Measurements from ENCODE around the gene PARVG.
"Not testable (repeated sequence)": the region's sequence is repeated elsewhere in the genome, so short reads cannot be mapped to it uniquely, and the experiment has no call there.

The PARVG gene

DNA sequence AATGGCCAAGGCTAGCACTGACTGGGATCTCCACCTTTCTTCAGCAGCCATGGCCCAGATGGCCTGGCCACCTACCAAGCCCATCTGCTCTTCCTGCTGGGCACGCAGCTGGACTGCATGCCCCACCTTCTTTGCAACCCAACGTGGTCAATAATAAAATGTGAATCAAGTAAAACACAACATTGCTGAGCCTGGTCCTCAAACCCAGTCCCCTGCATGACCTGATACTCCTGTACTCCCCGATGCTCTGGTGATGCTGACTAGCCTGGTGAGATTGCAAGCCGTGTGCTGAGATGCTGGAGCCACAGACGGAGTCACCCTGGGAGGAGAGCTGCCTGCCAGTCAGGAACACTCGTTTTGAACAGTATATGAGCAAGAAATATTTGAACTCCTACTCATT is 34.0 kb downstream of the PARVG start:
- no peak for DNase-seq

- no peak for DNase-seq
These were observed 34.6 kb downstream of the PARVG start for GRCh38 chr22:44215287-44215686.

GRCh38 chr22:44217346-44217745 is 36.6 kb downstream of the PARVG start:
- no peak for DNase-seq

GRCh38 chr22:44218071-44218470 is 37.3 kb downstream of the PARVG start:
- no peak for DNase-seq

- DNase-seq = no peak
These were observed 38.6 kb downstream of the PARVG start for GRCh38 chr22:44219101-44219870.

DNA sequence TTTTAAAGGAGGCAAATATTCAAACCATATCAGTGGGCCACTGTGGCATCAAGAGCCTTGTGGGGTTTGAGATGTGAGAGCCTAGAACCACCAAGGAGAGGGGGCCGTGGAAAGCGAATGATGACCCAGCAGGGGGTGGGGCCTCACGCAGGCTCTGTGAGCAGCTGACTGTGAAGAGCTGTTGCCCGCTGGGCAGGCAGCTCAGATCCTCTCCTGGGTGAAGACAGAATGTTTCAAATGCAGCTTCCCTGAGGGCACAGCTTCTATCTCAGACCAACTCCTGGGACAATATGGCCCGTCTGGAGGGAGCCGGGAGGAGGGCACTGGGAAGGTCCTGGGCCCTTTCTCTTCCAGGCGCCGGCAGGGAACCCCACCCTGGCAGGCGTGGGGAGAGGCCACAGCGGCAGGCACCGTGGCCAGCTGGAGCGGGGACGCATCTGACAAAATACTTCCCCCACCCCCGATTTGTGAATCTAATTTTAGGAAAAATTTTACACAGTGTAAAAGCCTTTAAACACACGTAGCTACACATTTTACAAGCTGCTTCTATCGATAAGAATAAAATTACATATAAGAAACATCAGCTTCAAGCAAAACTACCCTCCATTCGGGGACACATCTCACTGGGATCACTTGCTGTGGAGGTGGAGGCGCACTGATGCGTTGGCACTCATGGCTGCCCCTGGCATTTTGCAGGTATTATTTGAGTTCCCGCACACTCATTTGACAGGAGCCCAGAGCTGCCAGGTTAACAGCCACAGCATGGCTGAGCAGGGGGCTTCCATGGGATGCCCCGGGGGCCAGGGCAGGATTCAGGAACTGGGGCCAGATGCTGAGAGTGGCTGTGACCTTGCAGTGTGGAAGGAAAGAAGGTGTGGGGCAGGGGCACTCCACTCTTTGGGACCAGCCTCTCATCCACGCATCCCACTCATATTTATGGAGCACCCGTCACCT is 40.3 kb downstream of the PARVG start:
- DNase-seq = no peak

DNA sequence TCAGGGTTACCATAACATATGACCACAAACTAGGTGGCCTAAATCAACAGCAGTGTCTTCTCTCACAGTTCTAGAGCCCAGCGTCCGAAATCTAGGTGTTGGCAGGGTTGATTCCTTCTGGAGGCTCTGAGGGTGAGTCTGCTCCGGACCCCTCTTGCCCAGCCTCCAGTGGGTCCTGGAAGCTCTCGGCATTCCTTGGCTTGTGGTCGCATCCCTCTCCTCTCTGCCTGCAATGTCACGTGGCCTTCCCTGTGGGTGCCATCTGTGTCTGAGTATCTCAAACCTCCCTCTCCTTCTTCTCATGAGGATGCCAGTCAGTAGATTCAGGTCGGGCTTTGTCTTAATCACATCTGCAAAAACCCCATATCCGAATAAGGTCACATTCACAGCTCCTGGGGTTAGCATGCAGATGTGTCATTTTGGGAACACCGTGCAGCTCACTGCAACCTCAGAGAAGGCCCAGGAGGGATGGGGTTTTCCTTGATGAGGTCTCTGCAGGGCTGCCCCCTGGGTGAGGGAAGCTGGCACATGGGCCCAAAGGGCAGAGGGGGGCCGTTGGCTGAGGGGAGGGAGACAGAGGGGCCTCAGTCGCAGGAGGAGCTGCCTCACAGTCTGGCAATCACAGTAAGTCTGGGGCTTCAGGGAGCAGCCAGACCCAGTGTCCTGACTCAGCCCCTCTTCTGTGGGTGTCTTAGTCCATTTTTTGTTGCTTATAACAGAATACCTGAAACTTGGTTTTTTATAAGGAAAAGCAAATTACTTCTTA is 41.2 kb downstream of the PARVG start:
- no peak for DNase-seq

DNA sequence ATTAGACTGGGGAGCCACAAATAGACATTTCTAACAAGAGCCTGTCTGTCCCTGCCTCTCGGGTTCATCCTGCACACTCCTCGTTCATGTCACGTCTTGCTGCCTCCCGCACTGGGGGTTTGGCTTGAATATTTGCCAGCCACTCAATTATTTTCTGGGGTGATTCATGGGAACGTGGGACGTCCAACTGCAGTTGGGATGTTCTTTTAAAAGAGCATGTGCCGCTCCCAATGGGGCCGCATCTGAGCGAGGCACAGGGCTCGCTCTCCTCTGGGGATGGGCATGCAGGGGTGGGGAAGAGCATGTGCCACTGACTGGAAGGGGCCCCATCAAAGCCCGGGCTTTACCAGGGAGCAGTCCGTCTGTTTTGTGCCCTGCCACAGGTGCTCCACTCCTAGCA is 43.4 kb downstream of the PARVG start:
- DNase-seq = no peak

DNA sequence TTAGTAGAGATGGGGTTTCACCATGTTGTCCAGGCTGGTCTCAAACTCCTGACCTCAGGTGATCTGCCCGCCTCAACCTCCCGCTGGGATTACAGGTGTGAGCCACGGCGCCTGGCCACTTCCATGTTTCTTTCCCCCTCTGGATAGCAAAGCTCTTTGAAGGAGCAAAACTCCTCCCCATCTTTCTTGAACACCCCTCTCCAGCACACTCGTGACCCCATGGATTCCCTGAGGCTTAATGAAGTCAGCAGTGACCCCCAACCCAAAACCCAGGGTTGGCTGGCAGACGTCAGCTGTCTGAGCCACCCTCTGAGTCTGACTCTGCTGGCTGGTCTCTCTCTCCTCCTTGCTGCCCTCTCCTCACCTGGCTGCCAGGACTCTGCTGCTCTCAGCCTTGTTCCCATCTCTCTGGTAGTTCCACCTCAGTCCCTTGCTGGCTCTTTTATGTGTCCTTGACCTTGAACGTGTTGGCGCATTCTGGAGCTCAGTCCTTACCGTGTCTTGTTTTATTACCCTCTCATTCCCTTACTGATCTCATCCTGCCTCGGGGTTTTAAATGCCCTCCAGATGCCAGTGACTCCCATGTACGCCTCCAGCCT is 44.5 kb downstream of the PARVG start:
- no peak for DNase-seq

GRCh38 chr22:44225812-44226211 is 45.1 kb downstream of the PARVG start:
- DNase-seq = no peak

- DNase-seq = no peak
These were observed 48.6 kb downstream of the PARVG start for GRCh38 chr22:44229331-44229730.

DNA sequence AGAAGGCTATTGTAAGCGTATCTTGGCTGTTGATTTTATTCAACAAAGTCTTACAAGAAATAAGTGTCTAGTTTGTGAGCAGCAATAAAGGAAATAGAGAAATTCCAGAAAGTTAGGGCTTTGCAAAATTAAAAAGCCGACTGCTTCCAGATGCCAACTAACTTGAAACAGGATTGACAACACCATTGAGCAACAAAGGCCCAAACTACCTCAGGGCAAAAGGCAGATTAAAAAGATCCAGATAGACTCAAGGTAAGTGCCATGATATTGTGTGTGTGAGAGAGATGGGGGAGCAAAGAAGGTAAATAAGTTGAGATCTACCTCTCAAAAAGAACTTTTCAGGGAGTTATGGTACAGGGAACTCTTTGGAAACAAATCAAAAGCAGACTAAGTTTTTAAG is 49.1 kb downstream of the PARVG start:
- no peak for DNase-seq

- no peak for DNase-seq
These were observed 50.5 kb downstream of the PARVG start for GRCh38 chr22:44231233-44231632.

GRCh38 chr22:44234372-44234771 is 53.6 kb downstream of the PARVG start:
- not testable (repeated sequence) for DNase-seq

- DNase-seq = no peak
These were observed 56.6 kb downstream of the PARVG start for GRCh38 chr22:44237290-44237689.

DNA sequence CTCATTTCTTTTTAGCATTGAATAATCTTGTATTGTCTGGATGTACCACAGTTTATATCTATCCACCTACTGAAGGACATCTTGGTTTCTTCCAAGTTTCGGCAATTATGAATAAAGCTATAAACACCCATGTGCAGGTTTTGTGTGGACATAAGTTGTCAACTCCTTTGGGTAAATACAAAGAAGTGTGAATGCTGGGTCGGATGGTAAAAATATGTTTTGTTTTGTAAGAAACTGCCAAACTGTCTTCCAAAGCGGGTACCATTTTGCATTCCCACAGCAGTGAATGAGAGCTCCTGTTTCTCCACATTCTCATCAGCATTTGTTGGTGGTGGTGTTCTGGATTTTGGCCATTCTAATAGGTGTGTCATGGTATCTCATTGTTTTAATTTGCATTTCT is 60.4 kb downstream of the PARVG start:
- not testable (repeated sequence) for DNase-seq

- DNase-seq = no peak
These were observed 62.4 kb downstream of the PARVG start for GRCh38 chr22:44242946-44243724.

- DNase-seq = no peak
These were observed 63.0 kb downstream of the PARVG start for GRCh38 chr22:44243761-44244160.

DNA sequence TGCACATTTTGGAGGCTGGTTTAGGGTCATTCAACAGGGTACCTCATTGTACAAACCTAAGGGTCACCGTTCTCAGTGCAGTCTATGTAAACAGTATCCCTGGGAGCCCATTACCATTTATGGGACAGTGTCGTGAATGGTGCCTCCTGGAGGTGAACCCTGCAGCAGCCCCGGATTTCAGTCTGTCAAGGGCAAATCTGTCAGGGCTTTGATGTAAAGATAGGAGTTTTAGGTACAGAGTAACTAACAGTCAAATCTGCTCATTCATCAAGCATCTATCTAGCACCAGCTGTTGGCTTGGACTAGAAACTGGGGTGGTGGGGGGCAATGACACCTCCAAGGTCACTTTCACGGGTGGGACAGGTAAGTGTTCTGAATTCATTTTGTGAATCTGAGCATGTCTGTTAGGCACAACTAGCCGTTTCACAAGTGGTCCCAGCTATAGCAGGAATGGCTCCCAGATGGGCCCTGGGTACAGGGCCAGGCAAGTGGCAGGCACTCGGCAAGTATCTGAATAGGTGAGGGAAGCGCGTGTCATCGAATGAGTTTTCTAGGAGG is 63.6 kb downstream of the PARVG start:
- no peak for DNase-seq

GRCh38 chr22:44245438-44245837 is 64.7 kb downstream of the PARVG start:
- no peak for DNase-seq

DNA sequence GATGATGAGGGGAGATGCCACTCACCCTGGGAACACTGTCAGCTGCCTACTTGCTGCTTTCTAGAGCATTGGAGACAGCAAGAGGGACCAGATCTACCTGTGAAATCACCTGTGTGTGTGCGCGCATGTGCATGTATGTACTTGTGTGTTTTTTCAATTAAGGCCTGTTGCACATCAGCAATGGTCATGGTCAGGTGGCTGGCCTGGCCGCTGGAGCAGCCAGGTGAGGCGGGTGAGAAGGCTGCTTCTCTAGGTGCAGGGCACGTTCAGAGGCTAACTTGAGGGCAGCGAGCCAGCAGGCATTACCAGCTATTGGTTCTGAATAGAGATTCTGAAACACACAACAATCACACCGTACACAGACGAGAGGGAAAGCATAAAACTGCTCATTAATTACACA is 65.1 kb downstream of the PARVG start:
- no peak for DNase-seq

All from NCI-H1105 treated with DMSO at 0.1 percent for 48 hours (cell line).